ENCODE data around the gene MSX2. TPM values are rescaled to one million over a fixed set of nuclear protein-coding genes. Genes with fewer than 3 reads are reported as not detected.

MSX2 gene
- total and polyA plus RNA-seq, 2 experiments from 2014 or later, result 0.17 to 0.47 TPM

DNA sequence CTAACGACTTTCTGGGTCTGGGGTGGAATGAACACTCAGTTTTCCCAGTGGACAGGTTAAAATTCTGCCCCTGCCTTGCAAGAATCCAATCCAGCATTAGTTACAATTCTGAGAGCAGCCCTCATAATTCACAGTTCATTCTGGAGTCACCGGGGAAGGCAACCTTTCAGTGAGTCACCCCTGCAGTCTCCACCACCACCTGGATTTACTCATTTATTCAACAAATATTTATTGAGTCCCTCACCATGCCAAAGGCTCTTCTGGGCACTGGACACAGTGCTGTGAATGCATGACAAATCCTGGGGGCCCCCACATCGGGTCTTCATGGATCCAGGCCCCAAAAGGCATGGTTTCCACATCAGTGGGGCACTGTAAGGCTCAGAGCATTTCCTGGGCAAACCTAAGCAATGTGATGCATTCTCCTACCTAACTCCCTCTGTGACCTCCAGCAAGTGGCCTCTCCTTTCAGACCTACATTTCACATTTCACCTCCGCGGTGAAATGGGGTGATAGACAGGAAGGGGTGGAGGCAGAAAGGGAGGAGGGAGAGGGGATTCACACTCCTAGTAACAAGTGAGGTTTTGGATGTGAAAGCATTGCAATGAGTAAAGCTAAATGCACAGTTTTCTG, 6.4 kb upstream of the MSX2 start:
- DNase-seq (ENCODE audit: low spot score) (peak; percentile 12), ATAC-seq (no peak)
- no peak overlapping the region for H3K4me2 ChIP-seq
- H2AFZ ChIP-seq, result no peak overlapping the region
- no peak overlapping the region for H3K4me3 Mint-ChIP-seq
- H3K9me3 Mint-ChIP-seq, result no peaks in the 10 kb centered on the region
- peaks cover 60% of the 10 kb centered on the region for H3K27me3 ChIP-seq (ENCODE audit: insufficient read depth)
- no peak for TF ChIP-seq ZNF331 (CRISPR knock-in tag; IDR thresholded peaks at IDR 0.05; ENCODE audit: low read depth)
- no peak for TF ChIP-seq STAT1 (IDR thresholded peaks at IDR 0.05; ENCODE audit: unreplicated experiment)
- no peak for TF ChIP-seq EZH2phosphoT487 (IDR thresholded peaks at IDR 0.05; ENCODE audit: unreplicated experiment)
- TF ChIP-seq, protein P1, sequence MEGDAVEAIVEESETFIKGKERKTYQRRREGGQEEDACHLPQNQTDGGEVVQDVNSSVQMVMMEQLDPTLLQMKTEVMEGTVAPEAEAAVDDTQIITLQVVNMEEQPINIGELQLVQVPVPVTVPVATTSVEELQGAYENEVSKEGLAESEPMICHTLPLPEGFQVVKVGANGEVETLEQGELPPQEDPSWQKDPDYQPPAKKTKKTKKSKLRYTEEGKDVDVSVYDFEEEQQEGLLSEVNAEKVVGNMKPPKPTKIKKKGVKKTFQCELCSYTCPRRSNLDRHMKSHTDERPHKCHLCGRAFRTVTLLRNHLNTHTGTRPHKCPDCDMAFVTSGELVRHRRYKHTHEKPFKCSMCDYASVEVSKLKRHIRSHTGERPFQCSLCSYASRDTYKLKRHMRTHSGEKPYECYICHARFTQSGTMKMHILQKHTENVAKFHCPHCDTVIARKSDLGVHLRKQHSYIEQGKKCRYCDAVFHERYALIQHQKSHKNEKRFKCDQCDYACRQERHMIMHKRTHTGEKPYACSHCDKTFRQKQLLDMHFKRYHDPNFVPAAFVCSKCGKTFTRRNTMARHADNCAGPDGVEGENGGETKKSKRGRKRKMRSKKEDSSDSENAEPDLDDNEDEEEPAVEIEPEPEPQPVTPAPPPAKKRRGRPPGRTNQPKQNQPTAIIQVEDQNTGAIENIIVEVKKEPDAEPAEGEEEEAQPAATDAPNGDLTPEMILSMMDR (conservative IDR thresholded peaks at IDR 0.05; ENCODE audit: low read depth in 2 of 2), result no peak
- TF ChIP-seq, protein P2, sequence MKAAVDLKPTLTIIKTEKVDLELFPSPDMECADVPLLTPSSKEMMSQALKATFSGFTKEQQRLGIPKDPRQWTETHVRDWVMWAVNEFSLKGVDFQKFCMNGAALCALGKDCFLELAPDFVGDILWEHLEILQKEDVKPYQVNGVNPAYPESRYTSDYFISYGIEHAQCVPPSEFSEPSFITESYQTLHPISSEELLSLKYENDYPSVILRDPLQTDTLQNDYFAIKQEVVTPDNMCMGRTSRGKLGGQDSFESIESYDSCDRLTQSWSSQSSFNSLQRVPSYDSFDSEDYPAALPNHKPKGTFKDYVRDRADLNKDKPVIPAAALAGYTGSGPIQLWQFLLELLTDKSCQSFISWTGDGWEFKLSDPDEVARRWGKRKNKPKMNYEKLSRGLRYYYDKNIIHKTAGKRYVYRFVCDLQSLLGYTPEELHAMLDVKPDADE (IDR thresholded peaks at IDR 0.05), result no peak
- no peak for TF ChIP-seq POLR2AphosphoS5 (IDR thresholded peaks at IDR 0.05; ENCODE audit: low read depth)
- TF ChIP-seq, protein P3, sequence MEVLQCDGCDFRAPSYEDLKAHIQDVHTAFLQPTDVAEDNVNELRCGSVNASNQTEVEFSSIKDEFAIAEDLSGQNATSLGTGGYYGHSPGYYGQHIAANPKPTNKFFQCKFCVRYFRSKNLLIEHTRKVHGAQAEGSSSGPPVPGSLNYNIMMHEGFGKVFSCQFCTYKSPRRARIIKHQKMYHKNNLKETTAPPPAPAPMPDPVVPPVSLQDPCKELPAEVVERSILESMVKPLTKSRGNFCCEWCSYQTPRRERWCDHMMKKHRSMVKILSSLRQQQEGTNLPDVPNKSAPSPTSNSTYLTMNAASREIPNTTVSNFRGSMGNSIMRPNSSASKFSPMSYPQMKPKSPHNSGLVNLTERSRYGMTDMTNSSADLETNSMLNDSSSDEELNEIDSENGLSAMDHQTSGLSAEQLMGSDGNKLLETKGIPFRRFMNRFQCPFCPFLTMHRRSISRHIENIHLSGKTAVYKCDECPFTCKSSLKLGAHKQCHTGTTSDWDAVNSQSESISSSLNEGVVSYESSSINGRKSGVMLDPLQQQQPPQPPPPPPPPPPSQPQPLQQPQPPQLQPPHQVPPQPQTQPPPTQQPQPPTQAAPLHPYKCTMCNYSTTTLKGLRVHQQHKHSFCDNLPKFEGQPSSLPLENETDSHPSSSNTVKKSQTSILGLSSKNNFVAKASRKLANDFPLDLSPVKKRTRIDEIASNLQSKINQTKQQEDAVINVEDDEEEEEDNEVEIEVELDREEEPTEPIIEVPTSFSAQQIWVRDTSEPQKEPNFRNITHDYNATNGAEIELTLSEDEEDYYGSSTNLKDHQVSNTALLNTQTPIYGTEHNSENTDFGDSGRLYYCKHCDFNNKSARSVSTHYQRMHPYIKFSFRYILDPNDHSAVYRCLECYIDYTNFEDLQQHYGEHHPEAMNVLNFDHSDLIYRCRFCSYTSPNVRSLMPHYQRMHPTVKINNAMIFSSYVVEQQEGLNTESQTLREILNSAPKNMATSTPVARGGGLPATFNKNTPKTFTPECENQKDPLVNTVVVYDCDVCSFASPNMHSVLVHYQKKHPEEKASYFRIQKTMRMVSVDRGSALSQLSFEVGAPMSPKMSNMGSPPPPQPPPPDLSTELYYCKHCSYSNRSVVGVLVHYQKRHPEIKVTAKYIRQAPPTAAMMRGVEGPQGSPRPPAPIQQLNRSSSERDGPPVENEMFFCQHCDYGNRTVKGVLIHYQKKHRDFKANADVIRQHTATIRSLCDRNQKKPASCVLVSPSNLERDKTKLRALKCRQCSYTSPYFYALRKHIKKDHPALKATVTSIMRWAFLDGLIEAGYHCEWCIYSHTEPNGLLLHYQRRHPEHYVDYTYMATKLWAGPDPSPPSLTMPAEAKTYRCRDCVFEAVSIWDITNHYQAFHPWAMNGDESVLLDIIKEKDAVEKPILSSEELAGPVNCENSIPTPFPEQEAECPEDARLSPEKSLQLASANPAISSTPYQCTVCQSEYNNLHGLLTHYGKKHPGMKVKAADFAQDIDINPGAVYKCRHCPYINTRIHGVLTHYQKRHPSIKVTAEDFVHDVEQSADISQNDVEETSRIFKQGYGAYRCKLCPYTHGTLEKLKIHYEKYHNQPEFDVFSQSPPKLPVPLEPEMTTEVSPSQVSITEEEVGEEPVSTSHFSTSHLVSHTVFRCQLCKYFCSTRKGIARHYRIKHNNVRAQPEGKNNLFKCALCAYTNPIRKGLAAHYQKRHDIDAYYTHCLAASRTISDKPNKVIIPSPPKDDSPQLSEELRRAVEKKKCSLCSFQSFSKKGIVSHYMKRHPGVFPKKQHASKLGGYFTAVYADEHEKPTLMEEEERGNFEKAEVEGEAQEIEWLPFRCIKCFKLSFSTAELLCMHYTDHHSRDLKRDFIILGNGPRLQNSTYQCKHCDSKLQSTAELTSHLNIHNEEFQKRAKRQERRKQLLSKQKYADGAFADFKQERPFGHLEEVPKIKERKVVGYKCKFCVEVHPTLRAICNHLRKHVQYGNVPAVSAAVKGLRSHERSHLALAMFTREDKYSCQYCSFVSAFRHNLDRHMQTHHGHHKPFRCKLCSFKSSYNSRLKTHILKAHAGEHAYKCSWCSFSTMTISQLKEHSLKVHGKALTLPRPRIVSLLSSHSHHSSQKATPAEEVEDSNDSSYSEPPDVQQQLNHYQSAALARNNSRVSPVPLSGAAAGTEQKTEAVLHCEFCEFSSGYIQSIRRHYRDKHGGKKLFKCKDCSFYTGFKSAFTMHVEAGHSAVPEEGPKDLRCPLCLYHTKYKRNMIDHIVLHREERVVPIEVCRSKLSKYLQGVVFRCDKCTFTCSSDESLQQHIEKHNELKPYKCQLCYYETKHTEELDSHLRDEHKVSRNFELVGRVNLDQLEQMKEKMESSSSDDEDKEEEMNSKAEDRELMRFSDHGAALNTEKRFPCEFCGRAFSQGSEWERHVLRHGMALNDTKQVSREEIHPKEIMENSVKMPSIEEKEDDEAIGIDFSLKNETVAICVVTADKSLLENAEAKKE (CRISPR knock-in tag; IDR thresholded peaks at IDR 0.05), result no peak
- no peak for TF ChIP-seq CREB1 (CRISPR knock-in tag; IDR thresholded peaks at IDR 0.05; ENCODE audit: low read depth)
- no peak for TF ChIP-seq NANOG (IDR thresholded peaks at IDR 0.05; ENCODE audit: borderline replicate concordance)
- H4K20me1 ChIP-seq (replicated peaks; ENCODE audit: insufficient read depth), result peaks cover 12% of the 10 kb centered on the region
- no peak overlapping the region for H3K27ac Mint-ChIP-seq
- H3K27ac ChIP-seq (ENCODE audit: low read depth), result no peak overlapping the region
- H3K79me2 ChIP-seq (replicated peaks; ENCODE audit: insufficient read depth), result no peaks in the 10 kb centered on the region
- H3K4me1 Mint-ChIP-seq, result peaks cover 29% of the 10 kb centered on the region
- peaks cover 40% of the 10 kb centered on the region for H3K4me1 ChIP-seq (ENCODE audit: insufficient read depth)
- H3F3A ChIP-seq (replicated peaks; ENCODE audit: low read depth), result peaks cover 21% of the 10 kb centered on the region
- H3K27me3 Mint-ChIP-seq (ENCODE audit: insufficient read depth, low read depth, poor library complexity), result peaks cover 58% of the 10 kb centered on the region
- no peaks in the 10 kb centered on the region for H3K36me3 ChIP-seq (ENCODE audit: insufficient read depth)
- H3K36me3 Mint-ChIP-seq (ENCODE audit: low read depth), result no peaks in the 10 kb centered on the region
- H3K9me2 ChIP-seq (ENCODE audit: insufficient read depth), result no peaks in the 10 kb centered on the region
- H3K4me3 ChIP-seq, result no peak overlapping the region
